HEK293 (cell line): Measurements from ENCODE around the gene SDC1.
A peak's percentile ranks its signal among the peaks of the same experiment; 100 is the strongest.

Source experiments
- CTCF ChIA-PET: fragments of 350-600 bp; formaldehyde crosslinking; extraction: SDS; loops from one replicate; lab custom pipeline; 2021; ENCODE audit warnings: antibody characterized with exemption; lab: Yijun Ruan, JAX
- POLR2A ChIA-PET: fragments of 300-600 bp; formaldehyde crosslinking; extraction: SDS; loops from one replicate; lab custom pipeline; 2020; ENCODE audit warnings: antibody characterized with exemption, inconsistent platforms; lab: Yijun Ruan, JAX
- H3K27ac ChIP-seq: fragments of 200-500 bp; sonication (Bioruptor generic); 2 replicates; pipeline ENCODE4 v1.5.1; 2014; ENCODE audit warnings: low read depth, low read length, control low read depth, inconsistent platforms; ENCODE audit errors: extremely low read depth
- H3K36me3 ChIP-seq, 2 experiments: fragments of 200-500 bp in 1 of 2; sonication (Bioruptor generic) in 1 of 2; 1 replicate in 1 of 2; 2 replicates in 1 of 2; pipeline ENCODE4 v1.5.1; 2014 to 2017; ENCODE audit warnings: inconsistent platforms in 2 of 2, low read length in 2 of 2; ENCODE audit not compliant: control insufficient read depth in 2 of 2, insufficient read depth in 1 of 2
- H3K4me1 ChIP-seq: fragments of 200-500 bp; sonication (Bioruptor generic); 2 replicates; pipeline ENCODE4 v1.5.1; 2014; ENCODE audit warnings: mild to moderate bottlenecking, low read length, inconsistent platforms; ENCODE audit not compliant: control insufficient read depth, insufficient read depth
- H3K4me3 ChIP-seq: 2 replicates; pipeline ENCODE4 v1.5.1; 2011; ENCODE audit warnings: low read depth, mild to moderate bottlenecking, control low read depth, low read length, moderate library complexity
- H3K9me3 ChIP-seq: fragments of 200-500 bp; sonication (Bioruptor generic); 2 replicates; pipeline ENCODE4 v1.5.1; 2014; ENCODE audit warnings: low read depth, low read length, inconsistent platforms; ENCODE audit not compliant: control insufficient read depth, insufficient read depth
- HOXA7 ChIP-seq: sonication (generic); formaldehyde crosslinking; IDR thresholded peaks from 2 replicates; pipeline ENCODE4 v1.8.1; 2022; ENCODE audit warnings: missing genetic modification reagents, borderline replicate concordance
- SCRT2 ChIP-seq: fragments of 450-650 bp; formaldehyde crosslinking; IDR thresholded peaks from 2 replicates; pipeline ENCODE4 v1.5.1; 2016; ENCODE audit warnings: missing biosample characterization, missing genetic modification characterization
- ZNF140 ChIP-seq: fragments of 450-650 bp; formaldehyde crosslinking; IDR thresholded peaks from 2 replicates; pipeline ENCODE4 v1.5.1; 2016; ENCODE audit warnings: missing biosample characterization, missing genetic modification characterization
- ZNF664 ChIP-seq: fragments of 450-650 bp; formaldehyde crosslinking; IDR thresholded peaks from 2 replicates; pipeline ENCODE4 v1.5.1; 2016; ENCODE audit warnings: missing biosample characterization, missing genetic modification characterization
- ZNF670 ChIP-seq: fragments of 450-650 bp; formaldehyde crosslinking; IDR thresholded peaks from 2 replicates; pipeline ENCODE4 v1.5.1; 2016; ENCODE audit warnings: missing biosample characterization, missing genetic modification characterization, low read depth
- ZNF843 ChIP-seq: fragments of 450-650 bp; formaldehyde crosslinking; IDR thresholded peaks from 2 replicates; pipeline ENCODE4 v1.5.1; 2016; ENCODE audit warnings: missing biosample characterization, missing genetic modification characterization
- TF ChIP-seq, protein P1 (sequence below): fragments of 450-650 bp; formaldehyde crosslinking; IDR thresholded peaks from 2 replicates; pipeline ENCODE4 v1.5.1; 2016; ENCODE audit warnings: missing biosample characterization, missing genetic modification characterization
- TF ChIP-seq, protein P2 (sequence below): fragments of 450-650 bp; formaldehyde crosslinking; IDR thresholded peaks from 2 replicates; pipeline ENCODE4 v1.5.1; 2017; ENCODE audit warnings: missing biosample characterization, missing genetic modification characterization
- TF ChIP-seq, protein P3 (sequence below): fragments of 450-650 bp; IDR thresholded peaks from 2 replicates; pipeline ENCODE4 v1.5.1; 2018; ENCODE audit warnings: missing biosample characterization, mild to moderate bottlenecking, missing genetic modification characterization
- TF ChIP-seq, protein P4 (sequence below): fragments of 450-650 bp; formaldehyde crosslinking; IDR thresholded peaks from 2 replicates; pipeline ENCODE4 v1.5.1; 2017; ENCODE audit warnings: missing biosample characterization, missing genetic modification characterization
- TF ChIP-seq, protein P5 (sequence below): fragments of 450-650 bp; formaldehyde crosslinking; IDR thresholded peaks from 2 replicates; pipeline ENCODE4 v1.5.1; 2016; ENCODE audit warnings: missing biosample characterization, missing genetic modification characterization
- TF ChIP-seq, protein P6 (sequence below): fragments of 450-650 bp; formaldehyde crosslinking; IDR thresholded peaks from 2 replicates; pipeline ENCODE4 v1.5.1; 2016; ENCODE audit warnings: missing biosample characterization, missing genetic modification characterization
- TF ChIP-seq, protein P7 (sequence below): fragments of 450-650 bp; formaldehyde crosslinking; conservative IDR thresholded peaks from 2 replicates; pipeline ENCODE4 v1.5.1; 2016; ENCODE audit warnings: low read depth, missing biosample characterization, missing genetic modification characterization

SDC1 gene

DNA sequence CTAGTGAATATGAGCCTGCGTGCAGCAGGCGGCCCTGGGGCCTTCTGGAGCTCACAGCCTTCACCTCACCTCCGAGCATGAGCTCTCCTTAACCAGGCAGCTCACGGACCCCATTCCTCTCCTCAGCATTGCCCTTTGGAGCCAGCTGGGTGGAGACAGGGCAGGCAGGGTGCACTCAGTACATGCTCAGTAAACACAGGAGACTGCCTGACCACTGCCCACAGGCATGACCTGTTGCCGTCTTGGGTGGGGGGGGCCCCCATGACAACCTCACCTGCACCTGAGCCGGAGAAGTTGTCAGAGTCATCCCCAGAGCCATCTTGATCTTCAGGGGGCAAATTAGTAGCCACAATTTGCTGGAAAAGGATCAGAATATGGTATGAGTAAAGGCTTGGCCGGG lies 19.9 kb downstream of the SDC1 start:
- Histone ChIP-seq H3K27ac (no peak overlapping the region), H3K36me3 (peaks cover 0 to 48% of the 10 kb centered on the region in 2 experiments; a peak in 1 of 3 replicates), H3K4me3 (no peak overlapping the region), H3K9me3 (no peaks in the 10 kb centered on the region), H3K4me1 (0 out of 2 replicates have a peak, but pooled peaks cover 3% of the 10 kb centered on the region)
- ChIA-PET CTCF (no interaction called here), POLR2A (no interaction called here)
- TF ChIP-seq, protein P1, sequence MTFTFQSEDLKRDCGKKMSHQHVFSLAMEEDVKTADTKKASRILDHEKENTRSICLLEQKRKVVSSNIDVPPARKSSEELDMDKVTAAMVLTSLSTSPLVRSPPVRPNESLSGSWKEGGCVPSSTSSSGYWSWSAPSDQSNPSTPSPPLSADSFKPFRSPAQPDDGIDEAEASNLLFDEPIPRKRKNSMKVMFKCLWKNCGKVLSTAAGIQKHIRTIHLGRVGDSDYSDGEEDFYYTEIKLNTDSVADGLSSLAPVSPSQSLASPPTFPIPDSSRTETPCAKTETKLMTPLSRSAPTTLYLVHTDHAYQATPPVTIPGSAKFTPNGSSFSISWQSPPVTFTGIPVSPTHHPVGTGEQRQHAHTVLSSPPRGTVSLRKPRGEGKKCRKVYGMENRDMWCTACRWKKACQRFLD: no peak
- TF ChIP-seq, protein P2, sequence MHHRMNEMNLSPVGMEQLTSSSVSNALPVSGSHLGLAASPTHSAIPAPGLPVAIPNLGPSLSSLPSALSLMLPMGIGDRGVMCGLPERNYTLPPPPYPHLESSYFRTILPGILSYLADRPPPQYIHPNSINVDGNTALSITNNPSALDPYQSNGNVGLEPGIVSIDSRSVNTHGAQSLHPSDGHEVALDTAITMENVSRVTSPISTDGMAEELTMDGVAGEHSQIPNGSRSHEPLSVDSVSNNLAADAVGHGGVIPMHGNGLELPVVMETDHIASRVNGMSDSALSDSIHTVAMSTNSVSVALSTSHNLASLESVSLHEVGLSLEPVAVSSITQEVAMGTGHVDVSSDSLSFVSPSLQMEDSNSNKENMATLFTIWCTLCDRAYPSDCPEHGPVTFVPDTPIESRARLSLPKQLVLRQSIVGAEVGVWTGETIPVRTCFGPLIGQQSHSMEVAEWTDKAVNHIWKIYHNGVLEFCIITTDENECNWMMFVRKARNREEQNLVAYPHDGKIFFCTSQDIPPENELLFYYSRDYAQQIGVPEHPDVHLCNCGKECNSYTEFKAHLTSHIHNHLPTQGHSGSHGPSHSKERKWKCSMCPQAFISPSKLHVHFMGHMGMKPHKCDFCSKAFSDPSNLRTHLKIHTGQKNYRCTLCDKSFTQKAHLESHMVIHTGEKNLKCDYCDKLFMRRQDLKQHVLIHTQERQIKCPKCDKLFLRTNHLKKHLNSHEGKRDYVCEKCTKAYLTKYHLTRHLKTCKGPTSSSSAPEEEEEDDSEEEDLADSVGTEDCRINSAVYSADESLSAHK (tag by site-specific recombination): no peak
- TF ChIP-seq, protein P3, sequence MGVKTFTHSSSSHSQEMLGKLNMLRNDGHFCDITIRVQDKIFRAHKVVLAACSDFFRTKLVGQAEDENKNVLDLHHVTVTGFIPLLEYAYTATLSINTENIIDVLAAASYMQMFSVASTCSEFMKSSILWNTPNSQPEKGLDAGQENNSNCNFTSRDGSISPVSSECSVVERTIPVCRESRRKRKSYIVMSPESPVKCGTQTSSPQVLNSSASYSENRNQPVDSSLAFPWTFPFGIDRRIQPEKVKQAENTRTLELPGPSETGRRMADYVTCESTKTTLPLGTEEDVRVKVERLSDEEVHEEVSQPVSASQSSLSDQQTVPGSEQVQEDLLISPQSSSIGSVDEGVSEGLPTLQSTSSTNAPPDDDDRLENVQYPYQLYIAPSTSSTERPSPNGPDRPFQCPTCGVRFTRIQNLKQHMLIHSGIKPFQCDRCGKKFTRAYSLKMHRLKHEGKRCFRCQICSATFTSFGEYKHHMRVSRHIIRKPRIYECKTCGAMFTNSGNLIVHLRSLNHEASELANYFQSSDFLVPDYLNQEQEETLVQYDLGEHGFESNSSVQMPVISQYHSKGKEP (tag by site-specific recombination): no peak
- peak; percentile 75 for TF ChIP-seq SCRT2 (tag by site-specific recombination)

DNA sequence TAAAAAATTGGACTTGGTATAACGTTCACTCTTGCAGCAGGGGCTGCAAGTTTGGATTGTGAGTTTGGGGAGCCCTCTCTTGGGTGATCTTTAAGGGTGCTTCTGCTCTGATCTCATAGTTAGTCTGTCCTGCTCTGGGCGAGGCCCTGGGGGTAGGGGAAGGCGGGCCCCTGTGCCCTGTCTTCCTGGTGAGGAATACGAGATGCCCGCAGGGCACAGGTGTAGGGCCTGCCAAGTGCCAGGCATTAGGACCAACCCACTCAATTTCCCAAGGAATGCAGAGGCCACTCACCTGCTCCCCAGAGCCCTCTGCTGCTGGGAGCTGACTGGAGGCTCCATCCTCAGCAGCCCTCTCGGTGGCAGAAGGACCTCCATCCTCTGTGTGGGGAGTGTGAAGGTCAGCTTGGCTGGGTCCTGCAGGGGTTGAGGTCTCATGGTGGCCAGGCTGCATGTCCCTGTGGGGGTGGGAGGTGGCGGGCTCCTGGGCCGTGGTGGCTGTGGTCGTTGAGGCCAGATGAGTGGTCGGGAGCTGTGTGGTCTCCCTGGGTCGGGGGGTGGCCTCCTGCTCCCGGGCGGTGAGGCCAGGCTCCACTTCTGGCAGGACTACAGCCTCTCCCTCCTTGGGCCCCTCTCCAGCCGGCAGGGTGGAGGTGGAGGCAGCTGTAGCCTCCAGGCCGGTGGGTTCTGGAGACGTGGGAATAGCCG lies 21.3 kb downstream of the SDC1 start:
- H3K4me1 ChIP-seq: 0 out of 2 replicates have a peak, but pooled peaks cover 3% of the 10 kb centered on the region
- TF ChIP-seq, protein P4, sequence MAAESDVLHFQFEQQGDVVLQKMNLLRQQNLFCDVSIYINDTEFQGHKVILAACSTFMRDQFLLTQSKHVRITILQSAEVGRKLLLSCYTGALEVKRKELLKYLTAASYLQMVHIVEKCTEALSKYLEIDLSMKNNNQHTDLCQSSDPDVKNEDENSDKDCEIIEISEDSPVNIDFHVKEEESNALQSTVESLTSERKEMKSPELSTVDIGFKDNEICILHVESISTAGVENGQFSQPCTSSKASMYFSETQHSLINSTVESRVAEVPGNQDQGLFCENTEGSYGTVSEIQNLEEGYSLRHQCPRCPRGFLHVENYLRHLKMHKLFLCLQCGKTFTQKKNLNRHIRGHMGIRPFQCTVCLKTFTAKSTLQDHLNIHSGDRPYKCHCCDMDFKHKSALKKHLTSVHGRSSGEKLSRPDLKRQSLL (tag by site-specific recombination): no peak
- no peak for TF ChIP-seq ZNF843 (tag by site-specific recombination)
- TF ChIP-seq, protein P5, sequence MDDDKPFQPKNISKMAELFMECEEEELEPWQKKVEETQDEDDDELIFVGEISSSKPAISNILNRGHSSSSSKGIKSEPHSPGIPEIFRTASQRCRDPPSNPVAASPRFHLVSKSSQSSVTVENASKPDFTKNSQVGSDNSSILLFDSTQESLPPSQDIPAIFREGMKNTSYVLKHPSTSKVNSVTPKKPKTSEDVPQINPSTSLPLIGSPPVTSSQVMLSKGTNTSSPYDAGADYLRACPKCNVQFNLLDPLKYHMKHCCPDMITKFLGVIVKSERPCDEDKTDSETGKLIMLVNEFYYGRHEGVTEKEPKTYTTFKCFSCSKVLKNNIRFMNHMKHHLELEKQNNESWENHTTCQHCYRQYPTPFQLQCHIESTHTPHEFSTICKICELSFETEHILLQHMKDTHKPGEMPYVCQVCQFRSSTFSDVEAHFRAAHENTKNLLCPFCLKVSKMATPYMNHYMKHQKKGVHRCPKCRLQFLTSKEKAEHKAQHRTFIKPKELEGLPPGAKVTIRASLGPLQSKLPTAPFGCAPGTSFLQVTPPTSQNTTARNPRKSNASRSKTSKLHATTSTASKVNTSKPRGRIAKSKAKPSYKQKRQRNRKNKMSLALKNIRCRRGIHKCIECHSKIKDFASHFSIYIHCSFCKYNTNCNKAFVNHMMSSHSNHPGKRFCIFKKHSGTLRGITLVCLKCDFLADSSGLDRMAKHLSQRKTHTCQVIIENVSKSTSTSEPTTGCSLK (tag by site-specific recombination): no peak
- TF ChIP-seq HOXA7 (CRISPR knock-in tag): no peak
- no peak for TF ChIP-seq ZNF664 (tag by site-specific recombination)
- TF ChIP-seq ZNF140 (tag by site-specific recombination): no peak
- peaks cover 0 to 48% of the 10 kb centered on the region in 2 experiments; a peak in 1 of 3 replicates for H3K36me3 ChIP-seq
- no peaks in the 10 kb centered on the region for H3K9me3 ChIP-seq
- ChIA-PET POLR2A (interaction anchor here (0.6 kb wide), 1 partner anchor 272 kb away, joined by 10 read pairs; no protein-coding TSS in a partner anchor), CTCF (interaction anchor here (0.6 to 1.4 kb wide), 3 partner anchors 11 to 88 kb away, joined by 3 to 4 read pairs (median 4); partner anchors contain the start of gene SDC1)
- no peak overlapping the region for H3K4me3 ChIP-seq
- H3K27ac ChIP-seq: no peak overlapping the region

DNA sequence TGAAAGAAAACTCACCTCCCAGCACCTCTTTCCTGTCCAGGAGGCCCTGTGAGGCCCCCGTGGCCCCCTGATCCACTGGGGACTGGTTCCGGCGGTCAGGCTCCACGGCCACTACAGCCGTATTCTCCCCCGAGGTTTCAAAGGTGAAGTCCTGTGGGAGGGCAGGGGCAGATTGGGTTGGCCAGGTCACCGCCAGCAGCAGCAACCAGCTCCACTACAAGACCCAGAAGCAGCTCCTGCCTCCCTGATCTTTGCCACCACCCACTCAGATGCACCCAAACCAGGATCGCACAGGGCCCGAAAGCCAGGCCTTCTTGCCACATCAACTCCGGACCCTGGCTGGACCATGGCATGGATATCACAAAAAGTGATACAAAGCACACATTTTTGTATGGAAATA lies 21.9 kb downstream of the SDC1 start:
- H3K36me3 ChIP-seq: peaks cover 0 to 48% of the 10 kb centered on the region in 2 experiments; a peak in 1 of 3 replicates
- no peak overlapping the region for H3K27ac ChIP-seq
- ChIA-PET CTCF (no interaction called here), POLR2A (no interaction called here)
- no peak overlapping the region for H3K4me3 ChIP-seq
- H3K9me3 ChIP-seq: no peaks in the 10 kb centered on the region
- H3K4me1 ChIP-seq: 0 out of 2 replicates have a peak, but pooled peaks cover under 1% of the 10 kb centered on the region
- TF ChIP-seq, protein P6, sequence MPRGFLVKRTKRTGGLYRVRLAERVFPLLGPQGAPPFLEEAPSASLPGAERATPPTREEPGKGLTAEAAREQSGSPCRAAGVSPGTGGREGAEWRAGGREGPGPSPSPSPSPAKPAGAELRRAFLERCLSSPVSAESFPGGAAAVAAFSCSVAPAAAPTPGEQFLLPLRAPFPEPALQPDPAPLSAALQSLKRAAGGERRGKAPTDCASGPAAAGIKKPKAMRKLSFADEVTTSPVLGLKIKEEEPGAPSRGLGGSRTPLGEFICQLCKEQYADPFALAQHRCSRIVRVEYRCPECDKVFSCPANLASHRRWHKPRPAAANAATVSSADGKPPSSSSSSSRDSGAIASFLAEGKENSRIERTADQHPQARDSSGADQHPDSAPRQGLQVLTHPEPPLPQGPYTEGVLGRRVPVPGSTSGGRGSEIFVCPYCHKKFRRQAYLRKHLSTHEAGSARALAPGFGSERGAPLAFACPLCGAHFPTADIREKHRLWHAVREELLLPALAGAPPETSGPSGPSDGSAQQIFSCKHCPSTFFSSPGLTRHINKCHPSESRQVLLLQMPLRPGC (tag by site-specific recombination): no peak
- no peak for TF ChIP-seq ZNF670 (tag by site-specific recombination)
- TF ChIP-seq, protein P7, sequence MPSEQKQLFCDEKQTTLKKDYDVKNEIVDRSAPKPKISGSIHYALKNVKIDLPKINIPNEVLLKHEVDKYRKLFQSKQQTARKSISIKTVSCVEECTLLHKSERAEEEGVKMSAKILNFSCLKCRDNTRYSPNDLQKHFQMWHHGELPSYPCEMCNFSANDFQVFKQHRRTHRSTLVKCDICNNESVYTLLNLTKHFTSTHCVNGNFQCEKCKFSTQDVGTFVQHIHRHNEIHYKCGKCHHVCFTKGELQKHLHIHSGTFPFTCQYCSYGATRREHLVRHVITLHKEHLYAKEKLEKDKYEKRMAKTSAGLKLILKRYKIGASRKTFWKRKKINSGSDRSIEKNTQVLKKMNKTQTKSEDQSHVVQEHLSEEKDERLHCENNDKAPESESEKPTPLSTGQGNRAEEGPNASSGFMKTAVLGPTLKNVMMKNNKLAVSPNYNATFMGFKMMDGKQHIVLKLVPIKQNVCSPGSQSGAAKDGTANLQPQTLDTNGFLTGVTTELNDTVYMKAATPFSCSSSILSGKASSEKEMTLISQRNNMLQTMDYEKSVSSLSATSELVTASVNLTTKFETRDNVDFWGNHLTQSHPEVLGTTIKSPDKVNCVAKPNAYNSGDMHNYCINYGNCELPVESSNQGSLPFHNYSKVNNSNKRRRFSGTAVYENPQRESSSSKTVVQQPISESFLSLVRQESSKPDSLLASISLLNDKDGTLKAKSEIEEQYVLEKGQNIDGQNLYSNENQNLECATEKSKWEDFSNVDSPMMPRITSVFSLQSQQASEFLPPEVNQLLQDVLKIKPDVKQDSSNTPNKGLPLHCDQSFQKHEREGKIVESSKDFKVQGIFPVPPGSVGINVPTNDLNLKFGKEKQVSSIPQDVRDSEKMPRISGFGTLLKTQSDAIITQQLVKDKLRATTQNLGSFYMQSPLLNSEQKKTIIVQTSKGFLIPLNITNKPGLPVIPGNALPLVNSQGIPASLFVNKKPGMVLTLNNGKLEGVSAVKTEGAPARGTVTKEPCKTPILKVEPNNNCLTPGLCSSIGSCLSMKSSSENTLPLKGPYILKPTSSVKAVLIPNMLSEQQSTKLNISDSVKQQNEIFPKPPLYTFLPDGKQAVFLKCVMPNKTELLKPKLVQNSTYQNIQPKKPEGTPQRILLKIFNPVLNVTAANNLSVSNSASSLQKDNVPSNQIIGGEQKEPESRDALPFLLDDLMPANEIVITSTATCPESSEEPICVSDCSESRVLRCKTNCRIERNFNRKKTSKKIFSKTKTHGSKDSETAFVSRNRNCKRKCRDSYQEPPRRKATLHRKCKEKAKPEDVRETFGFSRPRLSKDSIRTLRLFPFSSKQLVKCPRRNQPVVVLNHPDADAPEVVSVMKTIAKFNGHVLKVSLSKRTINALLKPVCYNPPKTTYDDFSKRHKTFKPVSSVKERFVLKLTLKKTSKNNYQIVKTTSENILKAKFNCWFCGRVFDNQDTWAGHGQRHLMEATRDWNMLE (tag by site-specific recombination): no peak
